ENCODE data around the gene IL12B.
"Not testable (repeated sequence)": the region's sequence is repeated elsewhere in the genome, so short reads cannot be mapped to it uniquely, and the experiment has no call there.

The IL12B gene

GRCh38 chr5:159269723-159270122 lies 60.6 kb downstream of the IL12B start:
- DNase-seq (ENCODE audit: insufficient read length): no peak
- FAIRE-seq: peak; percentile 42
- TF ChIP-seq POLR2A (IDR thresholded peaks at IDR 0.05; ENCODE audit: low read depth, low read length): no peak
- TF ChIP-seq POLR2AphosphoS5 (IDR thresholded peaks at IDR 0.05; ENCODE audit: low read depth, low read length): no peak
- no peak for TF ChIP-seq TAF1 (IDR thresholded peaks at IDR 0.05; ENCODE audit: borderline replicate concordance, low read depth, low read length)

DNA sequence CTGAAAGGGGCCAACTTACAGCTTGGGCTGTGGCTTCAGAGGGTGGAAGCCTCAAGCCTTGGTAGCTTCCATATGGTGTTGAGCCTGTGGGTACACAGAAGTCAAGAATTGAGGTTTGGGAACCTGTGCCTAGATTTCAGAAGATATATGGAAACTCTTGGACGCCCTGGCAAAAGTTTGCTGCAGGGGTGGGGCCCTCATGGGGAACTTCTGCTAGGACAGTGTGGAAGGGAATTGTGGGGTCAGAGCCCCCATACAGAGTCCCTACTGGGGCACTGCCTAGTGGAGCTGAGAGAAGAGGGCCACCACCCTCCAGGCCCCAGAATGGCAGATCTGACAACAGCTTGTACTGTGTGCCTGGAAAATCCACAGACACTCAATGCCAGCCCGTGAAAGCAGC lies 63.5 kb downstream of the IL12B start:
- not testable (repeated sequence) for FAIRE-seq

More for the DNA sequence above, 63.5 kb downstream of the IL12B start:
- DNase-seq (ENCODE audit: insufficient read length): not testable (repeated sequence)
